Spleen (tissue), 11 donors: ENCODE data around the gene INS. TPM values are rescaled to one million over a fixed set of nuclear protein-coding genes. Genes with fewer than 3 reads are reported as not detected.
"Not testable (repeated sequence)": the region's sequence is repeated elsewhere in the genome, so short reads cannot be mapped to it uniquely, and the experiment has no call there.

Experiments used
- DNase-seq: peaks from one replicate; pipeline ENCODE4 v3.0.0-alpha.2; 2020
- H3K27ac ChIP-seq, 8 donors: fragments of 200-600 bp; sonication (generic) in 7 of 8; 1 replicate in 4 of 8; 2 replicates in 4 of 8; pipeline versions ENCODE4 v1.5.0 to v1.8.0; 2016 to 2021; ENCODE audit warnings: inconsistent platforms in 4 of 8, mild to moderate bottlenecking in 4 of 8, moderate library complexity in 1 of 8
- H3K27me3 ChIP-seq, 7 donors: fragments of 200-600 bp; sonication (generic) in 6 of 7; replicated peaks in 1 of 7; 1 replicate in 4 of 7; 2 replicates in 3 of 7; pipeline versions ENCODE4 v1.5.0 to v1.8.0; 2016 to 2021; ENCODE audit warnings: inconsistent platforms in 3 of 7, mild to moderate bottlenecking in 1 of 7
- H3K36me3 ChIP-seq, 6 donors: fragments of 200-600 bp; sonication (generic) in 5 of 6; 1 replicate in 4 of 6; 2 replicates in 2 of 6; pipeline versions ENCODE4 v1.5.0 to v1.8.0; 2016 to 2021; ENCODE audit warnings: inconsistent platforms in 2 of 6
- H3K4me1 ChIP-seq, 6 donors: fragments of 200-600 bp; sonication (generic) in 5 of 6; 1 replicate in 3 of 6; 2 replicates in 3 of 6; pipeline versions ENCODE4 v1.5.0 to v1.8.0; 2016 to 2021; ENCODE audit warnings: inconsistent platforms in 3 of 6
- H3K4me3 ChIP-seq, 8 donors: fragments of 200-600 bp; sonication (generic) in 7 of 8; 1 replicate in 4 of 8; 2 replicates in 4 of 8; pipeline versions ENCODE4 v1.5.0 to v1.8.0; 2016 to 2021; ENCODE audit warnings: inconsistent platforms in 4 of 8, mild to moderate bottlenecking in 4 of 8, moderate library complexity in 2 of 8
- H3K9me3 ChIP-seq, 8 donors: fragments of 200-600 bp; sonication (generic) in 7 of 8; 1 replicate in 4 of 8; 2 replicates in 4 of 8; pipeline versions ENCODE4 v1.5.0 to v1.8.0; 2016 to 2021; ENCODE audit warnings: inconsistent platforms in 4 of 8
- CTCF ChIP-seq, 11 experiments: fragments of 200-600 bp in 7 of 11; fragments of 450-650 bp in 4 of 11; sonication (generic) in 4 of 11; IDR thresholded peaks in 8 of 11; conservative IDR thresholded peaks in 3 of 11; 1 replicate in 7 of 11; 2 replicates in 4 of 11; pipeline versions ENCODE4 v1.4.0 to v1.8.0; 2016 to 2021; ENCODE audit warnings: antibody characterized with exemption in 11 of 11, inconsistent platforms in 4 of 11, mild to moderate bottlenecking in 1 of 11
- POLR2A ChIP-seq, 3 donors: fragments of 450-650 bp; IDR thresholded peaks; one replicate each; pipeline ENCODE4 v1.5.1; 2017; ENCODE audit warnings: antibody characterized with exemption in 3 of 3, mild to moderate bottlenecking in 1 of 3
- POLR2AphosphoS5 ChIP-seq, 3 donors: sonication (generic); formaldehyde crosslinking; IDR thresholded peaks; one replicate each; pipeline ENCODE4 v1.5.1; 2017; ENCODE audit warnings: antibody characterized with exemption in 3 of 3
- WGBS, 5 donors: extraction: QIAGEN DNeasy Blood & Tissue Kit in 3 of 5; methylation state at CpG; one replicate each; pipeline versions ENCODE4 v1.1.5 to v1.1.7; 2013 to 2018; 5-methylcytosine and 5-hydroxymethylcytosine counted together
- intact Hi-C: fragments of 100-400 bp; cut with DNase I; formaldehyde crosslinking; loops from one replicate; pipeline ENCODE4 v1.15.0; 2023; ENCODE audit warnings: low total_unique reads
- polyA plus RNA-seq, 3 donors: library from polyadenylated mRNA; stranded (reverse); fragments of 200-250 nt; gene quantifications; one replicate each; pipeline ENCODE4 v1.2.1, GENCODE V29; 2013
- total RNA-seq, 7 donors: library from RNA; depleted of rRNA in 3 of 7; stranded (reverse); fragments of >200 nt in 3 of 7; fragmentation: NEBNext Ultra II Directional in 4 of 7; extraction: Animal tissue kit (Norgen Biotek cat#: 25700) in 4 of 7; gene quantifications; one replicate each; pipeline versions ENCODE4 v1.1.0 to v1.2.1, GENCODE V29; 2016 to 2021
- donor health status: healthy with polysubstance abuse.
- donor health status: DM: no; HTN: no; CAD: no; lungs with moderate emphysema.
- donor health status: DM: no; HTN: no; CAD: no.
- donor health status: Bipolar disorder and iron deficiency.
- donor health status: healthy.
- donor health status: DM: no; HTN: no; CAD: no.
- donor health status: DM: yes; HTN: yes; CAD: no.

Gene INS
- total and polyA plus RNA-seq, 10 donors: 1.3 to 2.4 (median 1.5) TPM; not detected in 5

- H3K9me3 ChIP-seq: no peaks in the 10 kb centered on the region
- H3K36me3 ChIP-seq: no peaks in the 10 kb centered on the region
- H3K4me1 ChIP-seq: no peaks in the 10 kb centered on the region
- 75 to 90% (median 87%) methylated on average over 5 to 10 of the region's 10 CpGs for WGBS, 5 donors
- H3K27me3 ChIP-seq: peaks cover 0 to 42% (median 0%) of the 10 kb centered on the region in 7 donors
- no peak for TF ChIP-seq POLR2A (IDR thresholded peaks at IDR 0.05)
- TF ChIP-seq POLR2AphosphoS5 (IDR thresholded peaks at IDR 0.05): no peak
- no peak for TF ChIP-seq CTCF (IDR thresholded peaks at IDR 0.05 in 8 of 11, conservative IDR thresholded peaks at IDR 0.05 in 3 of 11)
- no peak overlapping the region for H3K4me3 ChIP-seq
- H3K27ac ChIP-seq: no peak overlapping the region
- no peak for DNase-seq
- intact Hi-C loops: no loop called here
Observed at GRCh38 chr11:2179516-2179915, 18.5 kb upstream of the INS start.

GRCh38 chr11:2178906-2179494 lies 18.0 kb upstream of the INS start:
- H3K27ac ChIP-seq: no peak overlapping the region
- TF ChIP-seq CTCF (IDR thresholded peaks at IDR 0.05 in 8 of 11, conservative IDR thresholded peaks at IDR 0.05 in 3 of 11): no peak
- no peak for TF ChIP-seq POLR2AphosphoS5 (IDR thresholded peaks at IDR 0.05)
- TF ChIP-seq POLR2A (IDR thresholded peaks at IDR 0.05): no peak
- no peak overlapping the region for H3K4me3 ChIP-seq
- no peaks in the 10 kb centered on the region for H3K4me1 ChIP-seq
- H3K36me3 ChIP-seq: no peaks in the 10 kb centered on the region
- 52 to 70% (median 61%) methylated on average over 12 to 16 of the region's 16 CpGs for WGBS, 5 donors
- H3K9me3 ChIP-seq: no peaks in the 10 kb centered on the region
- DNase-seq: no peak
- H3K27me3 ChIP-seq: peaks cover 0 to 39% (median 0%) of the 10 kb centered on the region in 7 donors
- intact Hi-C loops: no loop called here

GRCh38 chr11:2178055-2178773 lies 17.2 kb upstream of the INS start:
- intact Hi-C loops, DNase-seq, H3K27ac ChIP-seq, H3K9me3 ChIP-seq, H3K4me3 ChIP-seq, H3K4me1 ChIP-seq, H3K36me3 ChIP-seq: not testable (repeated sequence)
- H3K27me3 ChIP-seq: peaks cover 0 to 43% (median 0%) of the 10 kb centered on the region in 7 donors
- WGBS, 5 donors: 75 to 84% (median 81%) methylated on average over 8 to 15 of the region's 16 CpGs

- H3K4me3 ChIP-seq: no peak overlapping the region
- no peaks in the 10 kb centered on the region for H3K4me1 ChIP-seq
- no peaks in the 10 kb centered on the region for H3K36me3 ChIP-seq
- no peak for TF ChIP-seq CTCF (IDR thresholded peaks at IDR 0.05 in 8 of 11, conservative IDR thresholded peaks at IDR 0.05 in 3 of 11)
- TF ChIP-seq POLR2A (IDR thresholded peaks at IDR 0.05): no peak
- no peak for TF ChIP-seq POLR2AphosphoS5 (IDR thresholded peaks at IDR 0.05)
- DNase-seq: no peak
- intact Hi-C loops: no loop called here
- no peaks in the 10 kb centered on the region for H3K9me3 ChIP-seq
- H3K27ac ChIP-seq: no peak overlapping the region
- peaks cover 0 to 38% (median 0%) of the 10 kb centered on the region in 7 donors for H3K27me3 ChIP-seq
- 73 to 82% (median 78%) methylated on average over 18 of the region's 18 CpGs for WGBS, 5 donors
Observed at GRCh38 chr11:2177076-2177475, 16.1 kb upstream of the INS start.
